HEK293T (cell line): ENCODE data around the gene INPP5A.

ENCODE experiments used
- CTCF ChIA-PET: fragments of 350-600 bp; formaldehyde crosslinking; extraction: SDS; loops from one replicate; lab custom pipeline; 2021; ENCODE audit warnings: antibody characterized with exemption, inconsistent platforms; lab: Yijun Ruan, JAX
- POLR2A ChIA-PET: fragments of 350-600 bp; formaldehyde crosslinking; extraction: SDS; loops from one replicate; lab custom pipeline; 2020; ENCODE audit warnings: antibody characterized with exemption, inconsistent platforms; lab: Yijun Ruan, JAX
- DNase-seq: peaks from one replicate; pipeline ENCODE4 v3.0.0; 2012; ENCODE audit warnings: mixed read lengths; ENCODE audit errors: extremely low spot score
- ARNT ChIP-seq: fragments of 450-650 bp; IDR thresholded peaks from 2 replicates; pipeline ENCODE4 v1.6.1; 2017; ENCODE audit warnings: mild to moderate bottlenecking
- BHLHE40 ChIP-seq: fragments of 450-650 bp; IDR thresholded peaks from 2 replicates; pipeline ENCODE4 v1.6.1; 2016; ENCODE audit warnings: mild to moderate bottlenecking, moderate library complexity, borderline replicate concordance
- CTBP1 ChIP-seq: fragments of 450-650 bp; IDR thresholded peaks from 2 replicates; pipeline ENCODE4 v1.6.1; 2016; ENCODE audit warnings: borderline replicate concordance
- ELF4 ChIP-seq: fragments of 450-650 bp; IDR thresholded peaks from 2 replicates; pipeline ENCODE4 v1.6.1; 2017; ENCODE audit warnings: antibody characterized with exemption
- FOXA1 ChIP-seq: fragments of 450-650 bp; IDR thresholded peaks from 2 replicates; pipeline ENCODE4 v1.6.1; 2016; ENCODE audit warnings: mild to moderate bottlenecking
- FOXK2 ChIP-seq: fragments of 450-650 bp; IDR thresholded peaks from 2 replicates; pipeline ENCODE4 v1.6.1; 2016; ENCODE audit warnings: mild to moderate bottlenecking
- FOXM1 ChIP-seq: fragments of 450-650 bp; IDR thresholded peaks from 2 replicates; pipeline ENCODE4 v1.6.1; 2017; ENCODE audit warnings: mild to moderate bottlenecking, borderline replicate concordance
- HDGF ChIP-seq: fragments of 450-650 bp; IDR thresholded peaks from 2 replicates; pipeline ENCODE4 v1.6.1; 2017; ENCODE audit warnings: antibody characterized with exemption, borderline replicate concordance
- L3MBTL2 ChIP-seq: fragments of 450-650 bp; conservative IDR thresholded peaks from 2 replicates; pipeline ENCODE4 v1.6.1; 2016; ENCODE audit warnings: mild to moderate bottlenecking
- LEF1 ChIP-seq: fragments of 450-650 bp; IDR thresholded peaks from 2 replicates; pipeline ENCODE4 v1.6.1; 2017; ENCODE audit warnings: mild to moderate bottlenecking, borderline replicate concordance
- NFRKB ChIP-seq: fragments of 450-650 bp; IDR thresholded peaks from 2 replicates; pipeline ENCODE4 v1.6.1; 2016; ENCODE audit warnings: mild to moderate bottlenecking, moderate library complexity
- SP1 ChIP-seq: fragments of 450-650 bp; IDR thresholded peaks from 2 replicates; pipeline ENCODE4 v1.6.1; 2017
- SUZ12 ChIP-seq: fragments of 450-650 bp; IDR thresholded peaks from 2 replicates; pipeline ENCODE4 v1.6.1; 2016; ENCODE audit warnings: mild to moderate bottlenecking
- TARDBP ChIP-seq: fragments of 450-650 bp; IDR thresholded peaks from 2 replicates; pipeline ENCODE4 v1.6.1; 2016
- ZNF384 ChIP-seq: fragments of 450-650 bp; IDR thresholded peaks from 2 replicates; pipeline ENCODE4 v1.6.1; 2016
- TF ChIP-seq, protein P1 (sequence below): fragments of 450-650 bp; IDR thresholded peaks from 2 replicates; pipeline ENCODE4 v1.6.1; 2016

The INPP5A gene

DNA sequence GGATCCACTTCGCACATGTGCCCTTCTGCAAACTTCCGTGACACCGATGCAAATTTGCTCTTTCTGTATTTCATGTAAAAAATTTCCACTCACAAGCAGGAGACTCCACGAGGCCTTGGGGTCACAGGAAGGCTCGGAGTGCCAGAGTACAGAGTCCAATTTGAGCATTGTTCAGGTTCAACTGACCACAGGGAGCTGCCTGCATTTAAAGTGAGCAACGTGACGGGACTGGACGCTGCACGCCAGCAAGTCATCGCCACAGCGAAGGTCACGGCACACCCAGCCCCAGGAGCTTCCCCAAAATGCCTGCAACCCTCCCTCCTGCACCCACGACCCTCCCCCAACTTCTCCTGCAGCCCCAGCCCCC is 289.8 kb downstream of the INPP5A start:
- CTCF ChIA-PET, result interaction anchor here (0.6 kb wide), 1 partner anchor 7 kb away, joined by 4 read pairs; no protein-coding TSS in a partner anchor
- DNase-seq, result no peak
- TF ChIP-seq TARDBP, result no peak
- TF ChIP-seq HDGF, result no peak
- no peak for TF ChIP-seq ZNF384
- TF ChIP-seq NFRKB, result no peak
- no peak for TF ChIP-seq FOXA1
- no peak for TF ChIP-seq SUZ12
- no peak for TF ChIP-seq L3MBTL2
- no peak for TF ChIP-seq FOXK2
- TF ChIP-seq, protein P1, sequence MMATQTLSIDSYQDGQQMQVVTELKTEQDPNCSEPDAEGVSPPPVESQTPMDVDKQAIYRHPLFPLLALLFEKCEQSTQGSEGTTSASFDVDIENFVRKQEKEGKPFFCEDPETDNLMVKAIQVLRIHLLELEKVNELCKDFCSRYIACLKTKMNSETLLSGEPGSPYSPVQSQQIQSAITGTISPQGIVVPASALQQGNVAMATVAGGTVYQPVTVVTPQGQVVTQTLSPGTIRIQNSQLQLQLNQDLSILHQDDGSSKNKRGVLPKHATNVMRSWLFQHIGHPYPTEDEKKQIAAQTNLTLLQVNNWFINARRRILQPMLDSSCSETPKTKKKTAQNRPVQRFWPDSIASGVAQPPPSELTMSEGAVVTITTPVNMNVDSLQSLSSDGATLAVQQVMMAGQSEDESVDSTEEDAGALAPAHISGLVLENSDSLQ, result no peak
- no peak for TF ChIP-seq ARNT
- POLR2A ChIA-PET, result no interaction called here

DNA sequence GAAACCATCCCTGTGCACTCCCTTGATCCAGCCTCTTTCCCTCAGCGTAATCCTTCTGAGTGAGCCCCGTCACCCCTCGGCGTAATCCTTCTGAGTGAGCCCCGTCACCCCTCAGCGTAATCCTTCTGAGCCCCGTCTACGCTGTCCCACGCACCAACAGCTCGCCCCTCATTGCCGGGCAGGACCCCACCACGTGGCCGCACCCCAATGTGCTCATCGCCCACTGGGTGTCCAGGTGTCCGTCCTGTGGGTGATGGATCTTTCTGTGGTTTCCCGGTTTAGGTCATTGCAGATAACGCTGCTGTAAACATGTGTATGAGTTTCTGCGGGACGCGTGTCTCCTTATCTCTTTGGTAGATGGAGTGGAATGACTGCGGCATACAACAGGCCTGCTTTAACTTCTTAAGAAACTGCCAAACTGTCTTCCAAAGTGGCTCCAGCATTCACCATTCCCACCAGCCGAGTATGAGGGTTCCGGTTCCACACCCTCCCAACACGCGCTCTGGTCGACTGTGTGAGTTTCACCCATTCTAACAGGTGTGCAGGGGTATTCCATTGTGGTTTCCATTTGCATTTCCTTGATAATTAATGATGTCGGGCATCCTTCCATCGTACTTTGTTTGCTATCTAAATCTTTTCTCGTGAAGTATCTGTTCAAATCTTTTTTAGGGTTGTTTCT is 290.4 kb downstream of the INPP5A start:
- POLR2A ChIA-PET, result no interaction called here
- TF ChIP-seq ZNF384, result no peak
- TF ChIP-seq ELF4, result no peak
- TF ChIP-seq SP1, result no peak
- TF ChIP-seq NFRKB, result no peak
- TF ChIP-seq FOXA1, result no peak
- TF ChIP-seq CTBP1, result no peak
- TF ChIP-seq, protein P1, result no peak
- no peak for TF ChIP-seq TARDBP
- TF ChIP-seq L3MBTL2, result no peak
- TF ChIP-seq ARNT, result no peak
- TF ChIP-seq HDGF, result no peak
- TF ChIP-seq LEF1, result no peak
- no peak for DNase-seq
- CTCF ChIA-PET, result no interaction called here

DNA sequence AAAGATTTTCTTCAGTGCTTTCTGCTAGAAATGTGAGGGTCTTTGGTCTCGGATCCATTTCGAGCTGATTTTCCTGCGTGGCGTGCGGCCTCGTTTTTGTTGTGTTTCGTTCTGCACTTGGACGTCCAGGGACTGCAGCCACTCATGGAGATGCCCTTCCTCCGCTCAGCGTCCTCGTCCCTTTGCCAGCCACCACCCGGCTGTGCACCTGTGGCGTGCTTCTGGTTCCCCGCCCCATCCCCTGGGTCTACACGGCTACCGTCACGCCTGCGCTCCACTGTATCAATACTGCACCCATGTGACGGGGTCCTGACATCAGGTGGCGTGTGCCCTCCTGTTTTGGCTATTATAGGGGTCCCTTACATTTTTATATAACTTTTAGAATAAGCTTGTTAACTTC is 291.1 kb downstream of the INPP5A start:
- ChIA-PET POLR2A (no interaction called here), CTCF (no interaction called here)
- TF ChIP-seq CTBP1 (no peak), BHLHE40 (no peak), LEF1 (no peak), L3MBTL2 (no peak), ARNT (no peak)
- TF ChIP-seq, protein P1, result no peak
- DNase-seq, result no peak

DNA sequence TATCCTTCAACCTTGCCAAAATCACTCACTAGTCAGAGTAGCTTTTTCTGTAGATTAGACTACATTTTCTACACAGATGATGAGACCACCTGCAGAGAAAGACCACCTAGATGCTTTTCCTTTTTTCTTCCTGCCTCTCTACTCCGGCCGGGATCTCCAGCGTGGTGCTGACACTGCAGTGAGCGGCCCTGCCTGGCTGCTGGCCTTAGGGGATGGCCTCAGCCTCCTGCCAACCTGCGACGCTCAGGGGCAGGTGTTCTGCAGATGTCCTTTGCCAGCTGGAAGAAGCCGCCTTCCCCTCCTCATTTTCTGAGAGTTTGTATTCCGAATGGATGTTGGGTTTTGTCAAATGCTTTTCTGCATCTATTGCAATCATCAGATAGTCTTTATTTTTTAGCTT is 291.8 kb downstream of the INPP5A start:
- ChIA-PET CTCF (no interaction called here), POLR2A (no interaction called here)
- no peak for TF ChIP-seq BHLHE40
- no peak for TF ChIP-seq HDGF
- no peak for TF ChIP-seq CTBP1
- TF ChIP-seq ELF4, result no peak
- TF ChIP-seq, protein P1, result no peak
- TF ChIP-seq SP1, result no peak
- no peak for TF ChIP-seq LEF1
- no peak for TF ChIP-seq FOXM1
- no peak for TF ChIP-seq L3MBTL2
- no peak for TF ChIP-seq TARDBP
- no peak for TF ChIP-seq SUZ12
- TF ChIP-seq FOXK2, result no peak
- TF ChIP-seq ARNT, result no peak
- DNase-seq, result no peak

DNA sequence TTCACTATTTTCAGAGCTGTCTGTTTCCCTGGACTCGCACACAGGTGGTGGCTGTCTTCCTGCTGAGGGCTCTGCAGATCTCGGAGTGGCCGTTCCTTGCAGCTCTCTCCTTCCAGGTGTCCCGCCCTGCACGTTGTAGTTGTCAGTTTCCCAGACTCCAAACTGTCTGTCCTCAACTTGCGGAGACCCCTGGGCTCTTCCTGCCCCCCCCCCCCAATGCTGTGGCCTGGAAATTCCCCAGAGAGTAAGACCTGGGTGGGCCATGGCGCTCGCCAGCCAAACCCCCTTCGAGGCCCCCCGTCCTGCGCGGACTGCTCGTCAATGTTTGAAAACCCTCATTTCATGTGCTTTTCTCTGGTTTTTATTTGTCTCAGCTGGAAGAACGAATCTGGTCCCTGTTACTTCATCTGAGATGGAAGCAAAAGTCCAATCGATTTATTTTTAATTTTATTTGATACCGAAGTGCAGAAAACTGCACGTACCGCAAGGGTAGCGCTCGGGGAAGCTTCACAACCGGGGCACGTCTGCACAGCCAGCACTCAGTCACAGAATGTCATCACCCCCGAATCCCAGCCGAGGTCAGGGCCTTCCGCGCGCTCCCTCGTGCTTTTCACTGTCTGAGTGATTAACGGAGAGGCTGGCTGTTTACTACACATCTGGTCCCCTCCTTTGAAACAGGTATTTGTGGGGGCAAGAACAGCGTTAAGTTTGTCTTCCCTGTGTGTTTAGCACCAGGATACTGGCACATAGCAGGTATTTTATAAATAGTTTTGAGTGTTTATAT is 294.8 kb downstream of the INPP5A start:
- POLR2A ChIA-PET, result no interaction called here
- CTCF ChIA-PET, result no interaction called here
- no peak for DNase-seq
- TF ChIP-seq FOXK2, result no peak
- no peak for TF ChIP-seq CTBP1
- no peak for TF ChIP-seq ELF4
- TF ChIP-seq ARNT, result no peak
- TF ChIP-seq FOXM1, result no peak
- TF ChIP-seq BHLHE40, result no peak
- no peak for TF ChIP-seq SP1
- TF ChIP-seq FOXA1, result no peak
